NCI-H2107 treated with DMSO at 0.1 percent for 48 hours (cell line): ENCODE data around the gene ESRRB.

Experiments
- DNase-seq: peaks from one replicate; lab custom pipeline; 2025; ENCODE audit not compliant: unreplicated experiment; lab: John Stamatoyannopoulos, UW

Gene ESRRB

DNA sequence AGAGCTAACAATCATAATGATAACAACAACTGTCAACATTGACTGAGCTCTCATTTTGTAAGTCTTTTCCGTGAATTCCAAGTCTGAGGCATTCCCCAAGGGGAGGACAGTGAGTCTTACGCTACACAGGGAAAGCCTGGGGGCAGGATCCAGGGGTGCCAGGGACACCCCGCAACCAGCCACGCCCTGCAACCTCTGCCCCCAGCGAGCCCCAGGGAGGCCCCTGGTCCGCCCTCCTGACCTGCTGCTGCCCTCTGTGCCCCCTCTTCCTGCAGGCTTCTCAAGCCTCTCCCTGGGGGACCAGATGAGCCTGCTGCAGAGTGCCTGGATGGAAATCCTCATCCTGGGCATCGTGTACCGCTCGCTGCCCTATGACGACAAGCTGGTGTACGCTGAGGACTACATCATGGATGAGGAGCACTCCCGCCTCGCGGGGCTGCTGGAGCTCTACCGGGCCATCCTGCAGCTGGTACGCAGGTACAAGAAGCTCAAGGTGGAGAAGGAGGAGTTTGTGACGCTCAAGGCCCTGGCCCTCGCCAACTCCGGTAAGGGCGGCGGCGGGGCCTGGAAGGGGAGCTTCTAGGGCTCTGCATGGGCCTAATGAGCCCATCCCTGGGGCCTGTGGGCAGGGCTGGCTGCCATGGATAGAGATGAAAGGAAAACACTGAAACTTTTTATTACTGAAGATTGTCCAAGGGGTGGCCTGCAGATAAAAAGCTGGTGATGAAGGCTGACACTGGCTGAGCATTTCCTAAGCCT lies 115.4 kb downstream of the ESRRB start:
- no peak for DNase-seq

DNA sequence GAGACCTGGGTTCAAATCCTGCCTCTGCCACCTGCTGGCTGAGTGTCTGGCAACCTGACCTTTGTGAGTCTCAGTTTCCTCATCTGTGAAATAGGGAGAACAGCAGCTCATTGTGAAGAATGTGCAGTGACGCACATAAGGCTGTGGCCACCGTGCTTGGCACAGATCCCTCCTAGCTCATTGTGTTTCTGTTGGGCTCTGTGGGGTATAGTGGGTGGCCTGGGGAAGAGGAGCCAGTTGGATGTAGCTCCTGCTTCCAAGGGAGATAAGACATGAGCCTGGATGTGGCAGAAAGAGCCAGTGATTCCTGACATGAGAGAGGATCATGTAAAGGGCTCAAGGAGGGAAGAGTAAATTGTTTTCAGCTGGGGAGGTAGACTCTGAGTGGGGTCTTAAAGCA lies 120.0 kb downstream of the ESRRB start:
- no peak for DNase-seq

DNA sequence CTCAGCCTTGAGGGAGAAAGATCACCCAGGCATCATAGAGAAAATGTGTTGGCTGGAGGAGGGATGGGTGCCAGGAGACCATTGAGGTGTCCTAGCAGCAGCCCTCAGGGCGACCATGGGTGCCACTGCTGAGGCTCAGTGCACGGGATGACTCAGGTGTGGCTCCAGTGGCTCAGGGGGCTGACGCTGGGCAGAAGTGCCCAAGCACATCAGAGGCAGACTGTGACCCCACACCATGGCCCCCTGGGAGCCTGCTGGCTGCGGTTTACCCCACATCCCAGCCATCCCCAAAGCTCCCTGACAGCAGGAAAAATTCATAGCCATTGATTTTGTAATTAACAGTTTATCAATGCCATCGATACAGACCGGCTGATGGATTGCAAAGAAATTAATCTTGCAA lies 120.7 kb downstream of the ESRRB start:
- no peak for DNase-seq

DNA sequence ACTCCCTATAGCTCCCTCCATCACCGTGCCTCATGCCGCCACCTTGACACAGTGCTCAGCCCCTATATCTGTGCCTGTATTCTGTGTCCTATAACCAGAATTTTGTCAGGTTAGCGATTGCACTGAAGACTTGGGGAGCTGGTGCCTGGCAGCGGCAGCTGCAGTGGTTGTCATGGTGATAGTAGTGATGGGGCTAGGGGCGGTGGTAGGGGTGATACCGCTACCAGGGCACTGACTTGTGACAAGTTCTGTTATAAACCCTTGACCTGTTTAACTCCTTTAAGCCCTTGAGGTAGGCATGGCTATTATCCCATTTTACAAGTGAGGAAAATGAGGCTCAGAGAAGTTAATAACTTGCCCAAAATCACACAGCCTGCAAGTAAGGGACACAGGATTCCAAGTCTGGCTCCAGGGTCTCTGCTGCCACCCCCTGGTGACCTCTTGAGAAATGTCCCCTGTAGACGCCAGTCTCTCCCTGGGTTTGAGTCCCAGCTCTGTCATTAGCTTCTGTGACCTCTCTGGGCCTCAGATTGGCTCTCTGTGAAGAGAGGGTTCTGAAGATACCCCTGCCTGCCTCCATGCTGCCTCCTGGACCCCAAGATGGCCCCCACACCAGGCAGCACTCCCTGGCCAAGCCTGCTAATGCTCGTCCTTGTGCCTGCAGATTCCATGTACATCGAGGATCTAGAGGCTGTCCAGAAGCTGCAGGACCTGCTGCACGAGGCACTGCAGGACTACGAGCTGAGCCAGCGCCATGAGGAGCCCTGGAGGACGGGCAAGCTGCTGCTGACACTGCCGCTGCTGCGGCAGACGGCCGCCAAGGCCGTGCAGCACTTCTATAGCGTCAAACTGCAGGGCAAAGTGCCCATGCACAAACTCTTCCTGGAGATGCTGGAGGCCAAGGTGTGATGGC lies 121.9 kb downstream of the ESRRB start:
- DNase-seq, result peak; percentile 6

DNA sequence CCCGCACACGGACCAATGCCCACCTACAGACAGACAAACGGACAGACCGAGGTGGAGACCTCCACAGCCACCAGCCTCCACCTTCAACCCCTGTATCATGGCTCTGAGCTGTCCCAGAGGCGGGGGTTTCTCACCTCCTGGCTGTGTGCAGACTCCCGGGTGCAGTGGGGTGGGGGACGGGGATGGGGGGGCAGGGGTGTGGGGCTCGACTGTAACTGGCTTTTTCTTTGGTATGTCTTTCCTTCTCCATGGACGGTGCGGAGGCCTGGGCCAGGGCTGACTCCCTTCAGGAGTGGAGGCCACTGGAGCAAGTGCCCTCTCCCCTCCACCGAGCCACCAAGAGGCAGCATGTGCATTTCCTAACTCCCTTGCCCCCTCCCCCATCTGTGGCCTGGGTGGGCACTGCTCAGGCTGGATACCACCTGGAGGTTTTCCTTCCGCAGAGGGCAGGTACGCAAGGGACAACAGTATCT lies 122.6 kb downstream of the ESRRB start:
- DNase-seq, result no peak

DNA sequence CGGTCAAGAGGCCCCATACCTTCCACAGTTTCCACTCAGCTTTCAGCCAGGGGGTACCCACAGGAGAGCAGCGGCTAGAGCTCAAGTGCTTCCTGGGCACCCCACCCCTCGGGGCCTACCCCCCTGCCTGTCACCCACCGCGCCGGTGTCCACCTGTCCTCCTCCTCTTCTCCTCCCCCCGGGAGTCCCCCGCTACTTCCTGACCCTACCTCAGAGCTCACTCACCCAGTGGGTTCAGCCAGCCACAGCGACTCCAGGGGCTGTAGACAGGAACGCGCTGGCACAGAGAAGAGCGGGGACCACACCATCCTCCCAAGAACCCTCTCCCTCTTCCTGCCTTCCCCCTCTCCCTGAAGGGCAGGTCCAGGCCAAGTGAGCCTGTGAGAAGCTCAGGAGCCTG lies 123.0 kb downstream of the ESRRB start:
- DNase-seq, result no peak

DNA sequence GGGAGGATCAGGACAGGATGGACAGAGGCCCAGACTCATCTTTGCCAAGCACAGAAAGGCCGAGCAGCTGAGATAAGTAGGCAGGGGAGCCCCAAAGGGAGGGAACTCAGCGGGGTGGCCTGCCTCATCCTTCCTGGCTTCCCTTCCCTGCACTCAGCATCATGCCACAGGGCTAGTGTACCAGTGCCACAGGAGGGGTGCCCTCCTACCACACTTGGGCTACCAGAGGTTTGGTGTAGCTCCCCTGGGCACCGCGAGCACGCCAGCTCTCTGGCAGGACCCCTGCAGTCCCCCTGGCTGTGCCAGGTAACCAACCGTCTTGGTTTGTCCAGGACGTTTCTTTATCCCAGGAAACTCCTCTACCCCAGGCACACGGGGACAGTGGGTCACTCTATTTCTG lies 123.5 kb downstream of the ESRRB start:
- no peak for DNase-seq

DNA sequence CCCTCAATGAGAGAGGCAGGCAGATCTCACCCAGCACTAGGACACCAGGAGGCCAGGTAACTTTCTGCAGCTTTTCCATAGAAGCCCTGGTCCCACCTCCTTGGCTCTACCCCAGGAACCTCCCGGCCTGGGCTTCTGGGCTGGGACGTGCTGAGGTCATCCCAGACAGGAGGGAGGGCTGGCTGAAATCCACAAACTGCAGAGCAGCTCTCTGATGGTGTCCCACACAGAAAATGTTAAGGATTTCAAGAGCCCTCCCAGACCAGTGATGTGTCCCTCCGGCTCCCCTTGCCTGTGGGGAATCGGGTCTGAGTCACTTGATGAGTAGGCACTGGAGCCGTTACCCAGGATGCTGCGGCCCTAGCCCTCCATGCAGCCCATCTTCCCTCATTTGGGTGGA lies 124.1 kb downstream of the ESRRB start:
- DNase-seq, result no peak

DNA sequence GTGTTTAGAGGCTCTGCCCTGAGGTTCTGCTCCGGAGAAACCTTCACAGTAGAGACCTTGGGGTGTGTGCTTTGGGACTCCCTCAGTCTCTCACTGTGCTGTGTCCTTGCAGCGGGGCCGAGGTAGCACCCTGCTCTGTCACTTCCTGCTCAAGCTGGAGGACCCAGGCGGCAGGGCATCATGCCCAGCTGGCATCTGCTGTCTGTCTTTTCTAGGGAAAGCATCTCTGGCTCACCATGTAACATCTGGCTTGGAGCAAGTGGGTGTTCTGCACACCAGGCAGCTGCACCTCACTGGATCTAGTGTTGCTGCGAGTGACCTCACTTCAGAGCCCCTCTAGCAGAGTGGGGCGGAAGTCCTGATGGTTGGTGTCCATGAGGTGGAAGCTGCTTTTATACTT lies 124.5 kb downstream of the ESRRB start:
- no peak for DNase-seq

DNA sequence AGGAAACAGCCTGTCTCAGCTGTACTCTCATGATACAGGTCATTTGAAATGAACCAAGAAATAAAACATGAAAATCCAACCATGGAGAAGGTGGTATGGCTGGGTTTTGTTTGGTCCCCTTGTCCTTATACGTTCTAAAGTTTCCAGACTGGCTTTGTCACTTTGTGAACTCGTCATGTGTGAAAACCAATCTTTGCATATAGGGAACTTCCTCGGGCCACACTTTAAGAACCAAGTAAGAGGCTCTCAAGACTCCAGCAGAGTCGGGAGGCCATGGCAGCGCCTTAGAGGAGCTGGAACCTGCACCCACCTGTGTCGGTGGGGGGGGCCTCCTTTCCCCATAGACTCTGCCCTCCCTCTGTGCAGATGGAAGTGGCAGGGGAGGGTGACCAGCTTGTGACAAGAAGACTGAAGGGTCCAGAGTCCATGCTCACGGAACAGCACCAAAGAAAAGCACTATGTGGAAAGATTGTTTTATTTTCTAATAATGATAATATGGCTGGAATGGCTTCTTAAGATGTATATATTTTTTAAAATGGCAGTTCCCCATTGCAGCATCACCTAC lies 125.3 kb downstream of the ESRRB start:
- no peak for DNase-seq

DNA sequence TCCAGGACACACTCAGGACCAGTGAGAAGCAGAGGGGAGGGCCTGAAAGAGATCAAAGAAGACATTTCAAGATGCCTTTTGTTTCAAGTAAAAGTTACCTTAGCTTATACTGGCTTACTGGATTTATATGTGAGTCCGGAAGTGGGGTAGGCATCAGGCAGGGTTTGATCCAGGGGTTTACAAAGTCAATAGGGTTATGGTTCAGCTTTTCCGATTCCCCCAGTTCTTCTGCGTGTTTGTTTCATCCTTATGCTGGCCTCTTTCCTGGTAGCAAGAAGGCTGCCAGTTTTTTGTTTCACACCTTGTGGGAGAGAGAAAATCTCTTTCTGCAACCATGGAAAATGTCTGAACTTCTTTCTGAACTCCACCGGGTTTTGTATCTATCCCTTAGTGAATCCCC lies 126.3 kb downstream of the ESRRB start:
- no peak for DNase-seq

DNA sequence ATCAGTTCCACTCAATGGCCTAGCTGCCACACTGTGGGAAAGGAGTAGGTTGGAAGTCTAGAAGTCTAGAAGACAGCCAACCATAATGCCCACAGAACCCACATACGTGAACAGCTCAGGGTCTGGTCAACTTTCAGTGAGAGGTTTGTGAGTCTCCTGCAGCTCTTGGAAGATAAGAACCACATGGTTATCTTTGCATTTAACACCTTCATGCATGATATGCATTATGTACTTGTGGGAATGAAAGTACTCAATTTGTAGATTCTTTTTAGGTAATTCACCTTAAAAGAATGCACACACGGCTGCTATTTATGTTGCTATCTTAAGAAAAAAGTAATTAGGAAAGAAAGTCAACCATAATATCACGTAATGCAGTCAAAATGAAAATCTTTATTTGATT lies 126.7 kb downstream of the ESRRB start:
- no peak for DNase-seq

DNA sequence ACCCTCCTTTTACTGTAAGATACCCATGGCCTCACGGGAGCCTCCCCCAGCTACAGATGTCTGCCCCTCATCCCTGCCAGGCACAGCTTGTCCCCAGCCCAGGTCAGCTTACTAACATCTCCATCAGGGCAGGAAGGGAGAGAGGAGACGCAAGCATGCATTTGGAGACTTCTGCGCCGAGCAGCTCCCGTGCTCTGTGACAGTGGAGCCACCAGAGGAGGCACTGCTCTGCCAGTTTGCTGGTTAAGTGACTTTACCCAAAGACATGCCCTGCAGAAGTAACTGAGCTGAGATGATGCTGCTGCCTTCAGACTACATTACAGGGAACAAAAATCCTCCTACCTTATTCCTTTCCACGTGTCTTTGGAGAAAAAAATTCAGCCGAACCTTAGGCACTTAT lies 133.4 kb downstream of the ESRRB start:
- DNase-seq, result no peak

DNA sequence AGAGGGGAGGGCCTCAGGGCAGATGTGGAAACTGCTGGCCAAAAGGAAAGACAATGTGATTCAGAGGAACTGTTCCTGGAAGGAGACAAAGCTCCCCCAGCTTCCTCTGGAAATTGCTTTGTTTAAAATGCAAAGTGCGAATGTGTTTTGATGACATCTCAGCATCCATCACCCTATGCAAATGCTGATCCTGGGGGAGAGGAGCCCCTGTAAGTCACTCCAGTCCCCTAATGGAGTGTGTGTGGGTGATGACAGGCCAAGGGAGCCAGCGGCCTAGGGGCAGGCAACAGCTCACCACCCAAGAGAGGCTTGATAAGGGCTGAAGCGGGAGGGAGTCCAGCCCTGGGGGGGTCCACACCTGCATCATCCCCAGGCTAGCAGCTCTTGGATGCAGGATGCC lies 134.2 kb downstream of the ESRRB start:
- DNase-seq, result no peak

DNA sequence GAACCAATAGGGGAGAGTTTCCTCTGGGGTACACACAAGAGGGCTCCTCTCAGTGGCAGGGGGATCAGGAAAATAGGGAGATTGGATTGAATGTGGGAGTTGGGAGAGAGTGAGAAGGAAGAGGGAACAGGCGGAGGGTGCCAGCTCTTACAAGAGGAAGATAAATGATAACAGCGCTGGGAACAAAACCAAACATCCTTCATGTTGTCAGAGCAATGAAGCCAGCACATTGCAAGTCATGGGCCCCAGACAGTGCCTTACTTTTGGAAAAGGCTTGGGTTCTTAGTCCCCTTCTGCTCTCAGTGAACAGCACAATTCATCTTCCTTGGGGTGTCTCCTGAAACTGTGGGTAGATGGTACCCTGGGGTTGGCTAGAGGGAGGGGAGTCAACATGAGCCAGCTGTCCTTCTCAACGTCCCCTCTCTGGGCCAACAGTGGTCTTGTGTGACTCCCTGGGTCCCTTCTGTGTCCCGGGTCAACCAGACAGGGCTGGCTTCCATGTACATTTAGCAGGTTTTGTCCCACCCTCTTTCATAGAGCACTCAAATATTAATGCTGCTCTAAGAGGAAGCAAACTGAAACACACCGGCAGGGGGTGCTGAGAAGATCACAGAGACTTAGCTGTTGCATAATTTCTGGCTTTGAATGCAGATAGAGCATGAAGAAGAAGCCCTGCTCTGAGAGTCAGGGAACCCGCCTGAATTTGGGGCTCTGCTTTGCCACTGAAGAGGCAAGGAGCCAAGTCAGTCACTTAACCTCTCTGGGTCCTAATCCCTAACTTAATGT lies 138.5 kb downstream of the ESRRB start:
- DNase-seq, result peak; percentile 15

DNA sequence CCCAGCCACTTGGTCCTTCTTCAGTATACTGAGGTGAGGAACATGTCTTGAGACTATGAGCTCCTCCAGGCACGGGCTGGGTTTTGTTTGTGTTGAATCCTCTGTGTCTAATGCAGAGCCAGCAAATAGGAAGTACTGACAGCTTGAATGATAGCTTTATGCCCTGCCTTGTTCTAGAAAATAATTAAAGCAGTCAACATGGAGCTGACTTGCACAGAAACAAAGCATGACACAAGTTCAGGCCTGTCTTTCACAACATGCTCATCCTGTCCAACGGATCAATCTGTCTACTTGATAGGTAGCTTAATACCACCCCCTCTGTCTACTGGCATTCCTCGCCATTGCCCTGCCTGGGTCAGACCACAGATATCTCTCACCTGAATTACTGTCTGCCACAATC lies 140.9 kb downstream of the ESRRB start:
- no peak for DNase-seq

DNA sequence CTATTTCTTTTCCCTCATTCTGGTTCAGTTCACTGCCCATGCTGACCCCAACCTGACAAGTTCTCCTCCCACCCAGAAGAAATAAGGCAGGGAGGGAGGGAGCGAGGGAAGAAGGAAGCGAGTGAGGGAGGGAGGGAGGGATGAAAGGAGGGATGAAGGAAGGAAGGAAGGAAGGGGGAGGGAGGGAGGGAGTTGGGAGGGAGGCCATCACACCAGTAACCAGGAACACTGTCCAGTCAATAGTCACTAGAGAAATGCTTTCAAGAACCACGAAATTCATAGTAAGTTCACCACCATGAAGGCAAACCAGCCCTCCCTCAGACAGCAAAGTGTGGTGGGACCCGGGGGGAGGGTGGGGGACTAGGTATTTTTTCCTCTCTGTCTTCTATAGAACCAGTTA lies 142.4 kb downstream of the ESRRB start:
- no peak for DNase-seq

DNA sequence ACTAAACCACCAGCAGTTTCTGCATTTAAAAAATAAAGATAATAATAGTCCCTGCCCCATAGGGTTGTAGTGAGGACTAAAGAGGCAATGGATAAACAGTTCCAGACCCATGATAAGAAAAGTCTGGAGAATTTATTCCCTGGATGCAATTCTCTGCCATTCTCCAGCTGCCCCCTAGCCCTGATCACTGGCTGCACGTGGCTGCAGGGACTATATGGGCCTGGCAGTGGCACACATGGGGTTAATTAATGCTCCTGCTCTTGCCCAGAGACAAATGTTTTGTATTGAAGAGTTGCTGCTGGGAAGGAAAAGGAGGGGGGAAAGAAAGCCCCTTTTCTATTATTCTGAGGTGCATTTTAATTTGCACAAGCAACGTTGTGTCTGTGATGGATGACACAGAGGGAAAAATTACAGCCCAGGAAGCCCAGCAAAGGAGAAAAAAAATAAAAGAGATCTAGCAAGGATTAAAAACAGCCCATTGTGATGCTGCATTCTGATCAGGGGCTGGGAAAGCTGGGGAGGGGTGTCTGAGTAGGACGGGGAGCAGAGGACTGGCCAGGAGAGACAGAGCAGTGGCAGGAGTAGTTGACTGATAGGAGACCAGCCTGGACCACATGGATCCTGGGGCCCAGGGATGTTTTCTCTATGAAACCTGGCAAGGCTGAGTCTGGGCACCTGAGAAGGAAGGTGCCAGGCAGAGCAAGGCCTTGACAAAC lies 149.3 kb downstream of the ESRRB start:
- no peak for DNase-seq

DNA sequence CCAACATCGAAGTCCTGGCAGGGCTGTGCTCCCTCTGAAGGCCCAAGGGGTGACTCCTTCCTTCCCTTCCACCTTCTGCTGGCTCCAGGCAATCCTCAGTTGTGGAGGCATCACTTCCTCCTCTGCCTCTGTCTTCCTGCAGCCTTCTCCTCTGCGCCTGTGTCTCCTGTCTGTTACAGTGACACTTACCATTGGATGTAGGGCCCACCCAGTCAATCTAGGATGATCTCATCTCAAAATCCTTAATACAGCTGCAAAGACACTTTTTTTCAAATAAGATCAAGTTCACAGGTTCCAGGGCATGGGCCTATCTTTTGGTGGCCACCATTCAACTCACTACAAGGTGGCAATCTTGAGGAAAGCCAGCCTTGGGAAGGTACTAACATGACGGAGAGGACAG lies 155.1 kb downstream of the ESRRB start:
- no peak for DNase-seq

DNA sequence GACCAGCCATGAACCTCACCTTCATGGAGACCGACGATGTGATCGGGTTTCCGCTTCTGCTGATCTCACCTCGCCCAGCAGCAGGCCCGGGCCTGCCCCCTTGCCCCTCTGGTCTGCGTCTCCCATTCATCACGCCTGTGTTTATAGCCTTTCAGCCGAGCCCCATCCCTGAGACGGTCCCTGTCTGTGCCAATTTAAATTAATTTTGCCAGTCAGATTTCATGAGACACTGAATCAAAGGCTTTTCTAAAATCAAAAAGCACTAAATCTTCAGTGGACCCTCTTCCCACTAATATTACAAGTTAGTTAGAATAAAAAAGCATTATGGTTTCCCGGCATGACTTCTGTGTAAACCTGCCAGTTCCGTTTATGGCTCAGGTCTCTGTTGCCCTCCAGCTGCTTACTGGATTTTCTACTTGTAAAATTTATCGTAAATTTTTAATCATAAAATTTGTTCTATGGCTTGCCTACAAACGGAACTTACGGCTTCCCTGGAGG lies 155.9 kb downstream of the ESRRB start:
- DNase-seq, result no peak
